Measurements from ENCODE around the gene SEMA5B. TPM values are rescaled to one million over a fixed set of nuclear protein-coding genes. Genes with fewer than 3 reads are reported as not detected.

Gene SEMA5B
- total RNA-seq, 1 experiment from 2014 or later: 9.4 TPM

GRCh38 chr3:122911901-122912300 is 115.7 kb downstream of the SEMA5B start:
- no peak overlapping the region for H4K91ac ChIP-seq (ENCODE audit: insufficient read length, low read depth, low read length)
- no peaks in the 10 kb centered on the region for H4K20me1 ChIP-seq (ENCODE audit: control insufficient read depth, insufficient read depth, insufficient read length)
- H2BK120ac ChIP-seq (ENCODE audit: low read depth, low read length, poor library complexity, severe bottlenecking): no peak overlapping the region
- no peak overlapping the region; a peak in 1 of 7 replicates for H3K27ac Mint-ChIP-seq
- WGBS (ENCODE audit: extremely low coverage, insufficient read length, low lambda C conversion rate): no CpG with 5 or more reads among the region's 16 CpGs
- no peak overlapping the region; the same call in 1 of the 2 replicates for H3K14ac ChIP-seq (ENCODE audit: insufficient read depth, low read length)
- H3K9me3 Mint-ChIP-seq: no peaks in the 10 kb centered on the region
- H3K4me1 ChIP-seq (ENCODE audit: insufficient read depth, low read length): no peaks in the 10 kb centered on the region
- H3K79me2 ChIP-seq (ENCODE audit: insufficient read depth, low read length): no peaks in the 10 kb centered on the region
- H3K79me1 ChIP-seq (ENCODE audit: insufficient read depth, low read depth, low read length, poor library complexity, severe bottlenecking): no peaks in the 10 kb centered on the region
- no peak overlapping the region for H2AFZ ChIP-seq (ENCODE audit: low read length)
- H3K4me1 Mint-ChIP-seq: no peaks in the 10 kb centered on the region
- H3K56ac ChIP-seq (ENCODE audit: insufficient read length, low read depth, low read length): no peak overlapping the region
- H3K4ac ChIP-seq (ENCODE audit: low read depth, low read length): no peak overlapping the region
- no peak overlapping the region for H3K23ac ChIP-seq (ENCODE audit: insufficient read length, low read depth, low read length)
- no peaks in the 10 kb centered on the region for H3K9me3 ChIP-seq (ENCODE audit: control insufficient read depth, low read depth, low read length)
- no peak for TF ChIP-seq CTCF (conservative IDR thresholded peaks at IDR 0.05)
- H4K8ac ChIP-seq (replicated peaks; ENCODE audit: insufficient read length, low read depth, low read length): no peak overlapping the region
- no peaks in the 10 kb centered on the region for H3K27me3 ChIP-seq (ENCODE audit: insufficient read depth, low read length)
- H3K23me2 ChIP-seq (ENCODE audit: insufficient read length, low read depth, low read length, poor library complexity, severe bottlenecking): no peaks in the 10 kb centered on the region
- no peak overlapping the region for H2BK5ac ChIP-seq (ENCODE audit: insufficient read length, low read length)
- H3K4me2 ChIP-seq (ENCODE audit: insufficient read depth, insufficient read length, low read length): no peak overlapping the region
- H2BK20ac ChIP-seq (ENCODE audit: low read depth, low read length, poor library complexity, severe bottlenecking): no peak overlapping the region
- H3K27ac ChIP-seq (ENCODE audit: insufficient read length, low read depth, low read length): no peak overlapping the region
- peaks cover 5% of the 10 kb centered on the region for H3K27me3 Mint-ChIP-seq (ENCODE audit: low read depth)
- H3K18ac ChIP-seq (ENCODE audit: insufficient read length, low read depth, low read length): no peak overlapping the region
- H3K9ac ChIP-seq (ENCODE audit: extremely low read depth, insufficient read length, low read length): no peak overlapping the region
- H3K36me3 Mint-ChIP-seq (ENCODE audit: insufficient read depth in 1 of 3, low read depth in 3 of 3): peaks cover 2 to 13% (median 3%) of the 10 kb centered on the region in 3 experiments; a peak in 4 of 7 replicates
- H4K5ac ChIP-seq (ENCODE audit: insufficient read length, low read depth, low read length): no peak overlapping the region
- no peak overlapping the region for H2BK12ac ChIP-seq (ENCODE audit: insufficient read length, low read depth, low read length)
- no peak overlapping the region for H3K4me3 Mint-ChIP-seq
- no peak overlapping the region for H2BK15ac ChIP-seq (ENCODE audit: low read depth, low read length)
- DNase-seq: no peak
- H3T11ph ChIP-seq (ENCODE audit: low read length): no peak overlapping the region
- no peak overlapping the region for H2AK5ac ChIP-seq (ENCODE audit: insufficient read length, low read length)

All from H9 (cell line).